ENCODE data around the gene HSPG2.

HSPG2 gene

GRCh38 chr1:21941370-21941769, 4.3 kb upstream of the HSPG2 start:
- Histone ChIP-seq H3K9ac (no peak overlapping the region), H3K4me1 (no peaks in the 10 kb centered on the region), H3K4me3 (ENCODE audit: low read depth, low read length) (no peak overlapping the region), H2AFZ (no peak overlapping the region), H3K27ac (no peak overlapping the region), H3K27me3 (ENCODE audit: control insufficient read depth, insufficient read depth, low read length) (no peaks in the 10 kb centered on the region), H3K9me3 (ENCODE audit: control insufficient read depth, low read length) (no peaks in the 10 kb centered on the region), H3K36me3 (ENCODE audit: control insufficient read depth, insufficient read depth, low read length) (no peaks in the 10 kb centered on the region), H3K4me2 (ENCODE audit: low read length) (no peak overlapping the region), H3K79me2 (no peaks in the 10 kb centered on the region)
- no peak for TF ChIP-seq CTCF (IDR thresholded peaks at IDR 0.05)

DNA sequence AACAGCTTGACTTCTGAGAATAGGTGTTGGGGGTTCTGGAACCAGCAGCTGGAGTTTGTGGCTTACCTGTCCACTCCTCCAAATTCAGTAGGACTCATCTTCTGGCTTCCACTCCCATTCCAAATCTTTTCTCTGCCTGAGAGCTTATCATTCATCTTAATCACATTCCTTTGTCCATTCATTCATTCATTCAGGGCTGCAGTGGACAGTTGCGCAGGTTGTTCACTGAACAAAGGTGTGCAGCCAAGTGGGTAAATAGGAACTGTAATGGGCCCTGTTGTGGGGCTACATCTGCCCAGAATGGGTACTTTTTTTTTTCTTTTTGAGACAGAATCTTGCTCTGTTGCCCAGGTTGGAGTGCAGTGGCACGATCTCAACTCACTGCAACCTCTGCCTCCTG, 3.4 kb upstream of the HSPG2 start:
- no peak overlapping the region for H2AFZ ChIP-seq
- H3K36me3 ChIP-seq (ENCODE audit: control insufficient read depth, insufficient read depth, low read length), result no peaks in the 10 kb centered on the region
- no peak for TF ChIP-seq CTCF (IDR thresholded peaks at IDR 0.05)
- no peak overlapping the region for H3K4me3 ChIP-seq (ENCODE audit: low read depth, low read length)
- H3K9me3 ChIP-seq (ENCODE audit: control insufficient read depth, low read length), result no peaks in the 10 kb centered on the region
- no peaks in the 10 kb centered on the region for H3K27me3 ChIP-seq (ENCODE audit: control insufficient read depth, insufficient read depth, low read length)
- H3K4me1 ChIP-seq, result no peaks in the 10 kb centered on the region
- no peak overlapping the region for H3K27ac ChIP-seq
- no peak overlapping the region for H3K4me2 ChIP-seq (ENCODE audit: low read length)
- H3K79me2 ChIP-seq, result no peaks in the 10 kb centered on the region
- H3K9ac ChIP-seq, result no peak overlapping the region

GRCh38 chr1:21939650-21940374, 2.7 kb upstream of the HSPG2 start:
- Histone ChIP-seq H3K27ac (peak overlapping the region; percentile 36), H3K9me3 (ENCODE audit: control insufficient read depth, low read length) (no peaks in the 10 kb centered on the region), H3K9ac (no peak overlapping the region), H3K36me3 (ENCODE audit: control insufficient read depth, insufficient read depth, low read length) (no peaks in the 10 kb centered on the region), H3K27me3 (ENCODE audit: control insufficient read depth, insufficient read depth, low read length) (no peaks in the 10 kb centered on the region), H3K4me2 (ENCODE audit: low read length) (no peak overlapping the region), H3K79me2 (no peaks in the 10 kb centered on the region), H3K4me3 (ENCODE audit: low read depth, low read length) (no peak overlapping the region), H2AFZ (peak overlapping the region; percentile 11), H3K4me1 (no peaks in the 10 kb centered on the region)
- peak; percentile 23 for TF ChIP-seq CTCF (IDR thresholded peaks at IDR 0.05)

- Histone ChIP-seq H3K36me3 (ENCODE audit: control insufficient read depth, insufficient read depth, low read length) (no peaks in the 10 kb centered on the region), H3K9ac (no peak overlapping the region), H2AFZ (peak overlapping the region; percentile 11), H3K27ac (peak overlapping the region; percentile 56), H3K4me3 (ENCODE audit: low read depth, low read length) (no peak overlapping the region), H3K79me2 (no peaks in the 10 kb centered on the region), H3K4me1 (peaks cover 3% of the 10 kb centered on the region), H3K9me3 (ENCODE audit: control insufficient read depth, low read length) (no peaks in the 10 kb centered on the region), H3K27me3 (ENCODE audit: control insufficient read depth, insufficient read depth, low read length) (no peaks in the 10 kb centered on the region), H3K4me2 (ENCODE audit: low read length) (no peak overlapping the region)
- no peak for TF ChIP-seq CTCF (IDR thresholded peaks at IDR 0.05)
These were observed 1.8 kb upstream of the HSPG2 start for GRCh38 chr1:21938732-21939538.
